Measurements from ENCODE around the gene MRPL49.
A peak's percentile ranks its signal among the peaks of the same experiment; 100 is the strongest.

The MRPL49 gene

DNA sequence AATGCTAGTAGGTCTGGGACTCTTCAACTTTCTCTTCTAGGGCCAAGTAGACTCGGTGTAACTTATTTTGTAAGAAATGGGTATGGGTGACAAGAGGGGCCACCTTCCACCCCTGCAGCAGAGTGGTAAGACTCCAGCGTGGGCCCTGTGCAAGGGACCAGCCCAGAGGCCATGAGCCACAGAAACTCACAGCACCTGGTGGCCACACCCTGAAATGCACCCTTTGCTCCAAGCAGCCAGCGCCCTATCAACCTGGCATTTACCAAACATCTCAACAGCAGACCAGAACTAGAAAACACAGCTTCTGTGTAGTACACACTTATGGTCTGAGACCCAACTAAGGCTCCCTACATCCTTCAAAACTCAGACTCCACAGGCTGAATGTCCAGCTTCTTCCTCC is 44.0 kb upstream of the MRPL49 start:
- ATAC-seq = peak; percentile 90

DNA sequence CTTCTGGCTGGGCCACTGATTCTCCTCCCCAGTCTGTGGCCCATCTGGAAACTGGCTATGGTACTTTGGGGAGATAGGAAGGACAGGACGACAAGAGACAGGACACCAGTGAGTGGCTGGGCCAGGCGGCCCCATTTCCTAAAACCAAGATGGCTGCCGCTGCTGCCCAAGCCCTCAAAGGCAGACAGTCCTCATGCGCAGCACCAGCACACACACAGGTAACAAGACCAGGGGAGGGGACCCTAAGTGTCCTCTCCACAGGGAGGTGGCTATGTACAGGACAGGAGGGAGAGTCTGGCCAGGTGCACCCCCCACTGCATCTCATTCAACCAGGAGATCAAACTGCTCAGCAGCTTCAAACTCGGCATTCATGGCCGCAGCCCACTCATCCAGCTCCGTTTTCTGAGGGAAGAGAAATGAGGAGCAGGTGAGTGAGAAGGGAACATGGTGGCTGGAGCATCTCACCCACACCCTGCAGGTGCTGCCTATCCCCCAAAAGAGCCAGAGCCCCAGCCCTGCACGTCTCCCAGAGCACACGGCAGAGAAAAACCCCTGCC is 43.3 kb upstream of the MRPL49 start:
- ATAC-seq = no peak
- TF ChIP-seq, protein P1, sequence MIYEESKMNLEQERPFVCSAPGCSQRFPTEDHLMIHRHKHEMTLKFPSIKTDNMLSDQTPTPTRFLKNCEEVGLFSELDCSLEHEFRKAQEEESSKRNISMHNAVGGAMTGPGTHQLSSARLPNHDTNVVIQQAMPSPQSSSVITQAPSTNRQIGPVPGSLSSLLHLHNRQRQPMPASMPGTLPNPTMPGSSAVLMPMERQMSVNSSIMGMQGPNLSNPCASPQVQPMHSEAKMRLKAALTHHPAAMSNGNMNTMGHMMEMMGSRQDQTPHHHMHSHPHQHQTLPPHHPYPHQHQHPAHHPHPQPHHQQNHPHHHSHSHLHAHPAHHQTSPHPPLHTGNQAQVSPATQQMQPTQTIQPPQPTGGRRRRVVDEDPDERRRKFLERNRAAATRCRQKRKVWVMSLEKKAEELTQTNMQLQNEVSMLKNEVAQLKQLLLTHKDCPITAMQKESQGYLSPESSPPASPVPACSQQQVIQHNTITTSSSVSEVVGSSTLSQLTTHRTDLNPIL (CRISPR knock-in tag; IDR thresholded peaks at IDR 0.05; ENCODE audit: low read depth) = no peak
- TF ChIP-seq ZNF70 (CRISPR knock-in tag; IDR thresholded peaks at IDR 0.05) = no peak
- TF ChIP-seq, protein P2, sequence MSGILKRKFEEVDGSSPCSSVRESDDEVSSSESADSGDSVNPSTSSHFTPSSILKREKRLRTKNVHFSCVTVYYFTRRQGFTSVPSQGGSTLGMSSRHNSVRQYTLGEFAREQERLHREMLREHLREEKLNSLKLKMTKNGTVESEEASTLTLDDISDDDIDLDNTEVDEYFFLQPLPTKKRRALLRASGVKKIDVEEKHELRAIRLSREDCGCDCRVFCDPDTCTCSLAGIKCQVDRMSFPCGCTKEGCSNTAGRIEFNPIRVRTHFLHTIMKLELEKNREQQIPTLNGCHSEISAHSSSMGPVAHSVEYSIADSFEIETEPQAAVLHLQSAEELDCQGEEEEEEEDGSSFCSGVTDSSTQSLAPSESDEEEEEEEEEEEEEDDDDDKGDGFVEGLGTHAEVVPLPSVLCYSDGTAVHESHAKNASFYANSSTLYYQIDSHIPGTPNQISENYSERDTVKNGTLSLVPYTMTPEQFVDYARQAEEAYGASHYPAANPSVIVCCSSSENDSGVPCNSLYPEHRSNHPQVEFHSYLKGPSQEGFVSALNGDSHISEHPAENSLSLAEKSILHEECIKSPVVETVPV (CRISPR knock-in tag; IDR thresholded peaks at IDR 0.05) = no peak

More for the DNA sequence above, 44.0 kb upstream of the MRPL49 start:
- TF ChIP-seq CSDC2 (CRISPR knock-in tag; IDR thresholded peaks at IDR 0.05) = no peak
- no peak for TF ChIP-seq ZNF565 (CRISPR knock-in tag; conservative IDR thresholded peaks at IDR 0.05; ENCODE audit: low read depth)
- TF ChIP-seq PPARA (CRISPR knock-in tag; IDR thresholded peaks at IDR 0.05; ENCODE audit: borderline replicate concordance) = no peak
- no peak for TF ChIP-seq ZFP30 (CRISPR knock-in tag; IDR thresholded peaks at IDR 0.05)

DNA sequence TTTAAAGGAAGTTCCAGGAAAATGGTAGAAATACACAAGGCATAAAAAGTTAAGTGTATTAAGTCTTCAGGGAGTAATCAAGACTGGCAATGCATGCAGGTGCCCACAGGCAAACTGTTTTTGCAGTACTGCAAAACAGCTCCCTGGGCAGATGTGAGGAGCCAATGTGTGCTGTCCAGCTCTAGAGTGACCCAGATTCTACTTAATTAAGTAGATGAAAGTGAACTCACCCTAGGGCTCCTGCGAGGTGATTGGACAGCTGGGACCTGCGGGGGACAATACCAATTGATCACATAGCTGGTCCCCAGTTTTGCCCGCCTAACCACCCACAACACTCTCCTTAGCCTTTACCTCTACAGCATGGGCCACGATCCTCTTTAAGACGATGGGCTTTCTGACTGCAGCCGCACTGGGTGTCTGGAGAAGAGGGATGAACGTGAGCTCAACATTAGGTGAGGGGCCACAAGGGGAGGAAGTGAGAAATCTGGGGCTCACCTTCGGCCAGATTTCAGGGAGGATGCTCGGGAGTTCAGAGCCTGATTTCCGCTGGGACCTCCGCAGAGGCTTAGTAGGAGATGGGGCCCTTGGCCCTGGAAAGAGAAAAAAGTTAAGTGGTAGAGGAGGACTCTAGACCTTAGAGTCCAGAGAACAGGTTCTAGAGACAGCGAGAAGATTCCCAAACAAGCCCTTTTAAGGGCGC is 38.8 kb upstream of the MRPL49 start:
- no peak; the same call in 1 of the 3 replicates for ATAC-seq
- no peak for TF ChIP-seq CSDC2 (CRISPR knock-in tag; IDR thresholded peaks at IDR 0.05)
- no peak for TF ChIP-seq ZNF565 (CRISPR knock-in tag; conservative IDR thresholded peaks at IDR 0.05; ENCODE audit: low read depth)
- TF ChIP-seq, protein P1 (CRISPR knock-in tag; IDR thresholded peaks at IDR 0.05; ENCODE audit: low read depth) = no peak
- TF ChIP-seq, protein P3, sequence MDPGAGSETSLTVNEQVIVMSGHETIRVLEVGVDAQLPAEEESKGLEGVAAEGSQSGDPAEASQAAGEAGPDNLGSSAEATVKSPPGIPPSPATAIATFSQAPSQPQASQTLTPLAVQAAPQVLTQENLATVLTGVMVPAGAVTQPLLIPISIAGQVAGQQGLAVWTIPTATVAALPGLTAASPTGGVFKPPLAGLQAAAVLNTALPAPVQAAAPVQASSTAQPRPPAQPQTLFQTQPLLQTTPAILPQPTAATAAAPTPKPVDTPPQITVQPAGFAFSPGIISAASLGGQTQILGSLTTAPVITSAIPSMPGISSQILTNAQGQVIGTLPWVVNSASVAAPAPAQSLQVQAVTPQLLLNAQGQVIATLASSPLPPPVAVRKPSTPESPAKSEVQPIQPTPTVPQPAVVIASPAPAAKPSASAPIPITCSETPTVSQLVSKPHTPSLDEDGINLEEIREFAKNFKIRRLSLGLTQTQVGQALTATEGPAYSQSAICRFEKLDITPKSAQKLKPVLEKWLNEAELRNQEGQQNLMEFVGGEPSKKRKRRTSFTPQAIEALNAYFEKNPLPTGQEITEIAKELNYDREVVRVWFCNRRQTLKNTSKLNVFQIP (CRISPR knock-in tag; IDR thresholded peaks at IDR 0.05; ENCODE audit: borderline replicate concordance, low read depth) = no peak
- TF ChIP-seq ZFP3 (CRISPR knock-in tag; IDR thresholded peaks at IDR 0.05) = no peak
- TF ChIP-seq, protein P4, sequence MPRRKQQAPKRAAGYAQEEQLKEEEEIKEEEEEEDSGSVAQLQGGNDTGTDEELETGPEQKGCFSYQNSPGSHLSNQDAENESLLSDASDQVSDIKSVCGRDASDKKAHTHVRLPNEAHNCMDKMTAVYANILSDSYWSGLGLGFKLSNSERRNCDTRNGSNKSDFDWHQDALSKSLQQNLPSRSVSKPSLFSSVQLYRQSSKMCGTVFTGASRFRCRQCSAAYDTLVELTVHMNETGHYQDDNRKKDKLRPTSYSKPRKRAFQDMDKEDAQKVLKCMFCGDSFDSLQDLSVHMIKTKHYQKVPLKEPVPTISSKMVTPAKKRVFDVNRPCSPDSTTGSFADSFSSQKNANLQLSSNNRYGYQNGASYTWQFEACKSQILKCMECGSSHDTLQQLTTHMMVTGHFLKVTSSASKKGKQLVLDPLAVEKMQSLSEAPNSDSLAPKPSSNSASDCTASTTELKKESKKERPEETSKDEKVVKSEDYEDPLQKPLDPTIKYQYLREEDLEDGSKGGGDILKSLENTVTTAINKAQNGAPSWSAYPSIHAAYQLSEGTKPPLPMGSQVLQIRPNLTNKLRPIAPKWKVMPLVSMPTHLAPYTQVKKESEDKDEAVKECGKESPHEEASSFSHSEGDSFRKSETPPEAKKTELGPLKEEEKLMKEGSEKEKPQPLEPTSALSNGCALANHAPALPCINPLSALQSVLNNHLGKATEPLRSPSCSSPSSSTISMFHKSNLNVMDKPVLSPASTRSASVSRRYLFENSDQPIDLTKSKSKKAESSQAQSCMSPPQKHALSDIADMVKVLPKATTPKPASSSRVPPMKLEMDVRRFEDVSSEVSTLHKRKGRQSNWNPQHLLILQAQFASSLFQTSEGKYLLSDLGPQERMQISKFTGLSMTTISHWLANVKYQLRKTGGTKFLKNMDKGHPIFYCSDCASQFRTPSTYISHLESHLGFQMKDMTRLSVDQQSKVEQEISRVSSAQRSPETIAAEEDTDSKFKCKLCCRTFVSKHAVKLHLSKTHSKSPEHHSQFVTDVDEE (CRISPR knock-in tag; IDR thresholded peaks at IDR 0.05) = no peak
- TF ChIP-seq ZNF8 (CRISPR knock-in tag; IDR thresholded peaks at IDR 0.05) = no peak
- TF ChIP-seq SNAI2 (CRISPR knock-in tag; IDR thresholded peaks at IDR 0.05) = no peak
- TF ChIP-seq BACH2 (CRISPR knock-in tag; IDR thresholded peaks at IDR 0.05; ENCODE audit: borderline replicate concordance) = no peak
- no peak for TF ChIP-seq ARNTL (CRISPR knock-in tag; IDR thresholded peaks at IDR 0.05; ENCODE audit: borderline replicate concordance, low read depth)
- no peak for TF ChIP-seq GLIS3 (CRISPR knock-in tag; IDR thresholded peaks at IDR 0.05)
- TF ChIP-seq ISL1 (CRISPR knock-in tag; IDR thresholded peaks at IDR 0.05) = no peak
- TF ChIP-seq ZFP30 (CRISPR knock-in tag; IDR thresholded peaks at IDR 0.05) = no peak
- no peak for TF ChIP-seq OSR1 (CRISPR knock-in tag; IDR thresholded peaks at IDR 0.05)
- TF ChIP-seq TOX (CRISPR knock-in tag; IDR thresholded peaks at IDR 0.05; ENCODE audit: borderline replicate concordance) = no peak
- no peak for TF ChIP-seq ZNF70 (CRISPR knock-in tag; IDR thresholded peaks at IDR 0.05)
- no peak for TF ChIP-seq RARB (CRISPR knock-in tag; IDR thresholded peaks at IDR 0.05)
